GF-D8 (cell line): ENCODE measurements around the gene BRD3.
A peak's percentile ranks its signal among the peaks of the same experiment; 100 is the strongest.

Source experiments
- DNase-seq: peaks from one replicate; lab custom pipeline; 2025; lab: John Stamatoyannopoulos, UW

The BRD3 gene

GRCh38 chr9:134066913-134067851 is 644 bp downstream of the BRD3 start:
- DNase-seq: no peak

GRCh38 chr9:134066526-134066912 is 1.3 kb downstream of the BRD3 start:
- DNase-seq: no peak

GRCh38 chr9:134065612-134066419 is 2.0 kb downstream of the BRD3 start:
- DNase-seq: peak; percentile 53

- DNase-seq: no peak
Observed at GRCh38 chr9:134064711-134065110, 3.1 kb downstream of the BRD3 start.

- DNase-seq: no peak
Observed at GRCh38 chr9:134063571-134064450, 4.0 kb downstream of the BRD3 start.

- DNase-seq: no peak
Observed at GRCh38 chr9:134063088-134063570, 4.7 kb downstream of the BRD3 start.

GRCh38 chr9:134062461-134063087 is 5.3 kb downstream of the BRD3 start:
- no peak for DNase-seq

GRCh38 chr9:134061688-134062371 is 6.0 kb downstream of the BRD3 start:
- no peak for DNase-seq

- no peak for DNase-seq
Observed at GRCh38 chr9:134061019-134061687, 6.7 kb downstream of the BRD3 start.

- DNase-seq: no peak
Observed at GRCh38 chr9:134060546-134060945, 7.3 kb downstream of the BRD3 start.

GRCh38 chr9:134059661-134060395 is 8.0 kb downstream of the BRD3 start:
- peak; percentile 3 for DNase-seq

- DNase-seq: no peak
Observed at GRCh38 chr9:134059188-134059641, 8.6 kb downstream of the BRD3 start.

- no peak for DNase-seq
Observed at GRCh38 chr9:134058716-134059115, 9.1 kb downstream of the BRD3 start.

GRCh38 chr9:134057751-134058701 is 9.8 kb downstream of the BRD3 start:
- DNase-seq: no peak

- DNase-seq: no peak
Observed at GRCh38 chr9:134057307-134057657, 10.5 kb downstream of the BRD3 start.

- DNase-seq: no peak
Observed at GRCh38 chr9:134056483-134057306, 11.1 kb downstream of the BRD3 start.

GRCh38 chr9:134055981-134056461 is 11.8 kb downstream of the BRD3 start:
- DNase-seq: no peak
